ENCODE results near the gene DIAPH2.

The DIAPH2 gene

GRCh38 chrX:97320305-97320704, 635.7 kb downstream of the DIAPH2 start:
- ATAC-seq: no peak
- TF ChIP-seq GLIS3 (CRISPR knock-in tag; IDR thresholded peaks at IDR 0.05) (no peak), OSR1 (CRISPR knock-in tag; IDR thresholded peaks at IDR 0.05) (no peak), CSRNP3 (CRISPR knock-in tag; IDR thresholded peaks at IDR 0.05) (no peak), ISL1 (CRISPR knock-in tag; IDR thresholded peaks at IDR 0.05) (no peak), ZC3H10 (CRISPR knock-in tag; IDR thresholded peaks at IDR 0.05) (no peak), BACH2 (CRISPR knock-in tag; IDR thresholded peaks at IDR 0.05; ENCODE audit: borderline replicate concordance) (no peak), PPARA (CRISPR knock-in tag; IDR thresholded peaks at IDR 0.05; ENCODE audit: borderline replicate concordance) (no peak), TSHZ2 (CRISPR knock-in tag; IDR thresholded peaks at IDR 0.05) (no peak), PATZ1 (CRISPR knock-in tag; IDR thresholded peaks at IDR 0.05; ENCODE audit: borderline replicate concordance) (no peak), ZNF8 (CRISPR knock-in tag; IDR thresholded peaks at IDR 0.05) (no peak), TCF4 (CRISPR knock-in tag; IDR thresholded peaks at IDR 0.05; ENCODE audit: borderline replicate concordance) (no peak), TOX (CRISPR knock-in tag; IDR thresholded peaks at IDR 0.05; ENCODE audit: borderline replicate concordance) (no peak), ESRRG (CRISPR knock-in tag; IDR thresholded peaks at IDR 0.05) (no peak), ZNF70 (CRISPR knock-in tag; IDR thresholded peaks at IDR 0.05) (no peak), ZFP30 (CRISPR knock-in tag; IDR thresholded peaks at IDR 0.05) (no peak), ARNTL (CRISPR knock-in tag; IDR thresholded peaks at IDR 0.05; ENCODE audit: borderline replicate concordance, low read depth) (no peak), CREB5 (CRISPR knock-in tag; IDR thresholded peaks at IDR 0.05; ENCODE audit: low read depth) (no peak)

GRCh38 chrX:97322401-97322800, 637.8 kb downstream of the DIAPH2 start:
- ATAC-seq: no peak
- TF ChIP-seq POU6F1 (CRISPR knock-in tag; IDR thresholded peaks at IDR 0.05; ENCODE audit: borderline replicate concordance, low read depth): no peak
- TF ChIP-seq PATZ1 (CRISPR knock-in tag; IDR thresholded peaks at IDR 0.05; ENCODE audit: borderline replicate concordance): no peak
- no peak for TF ChIP-seq CSDC2 (CRISPR knock-in tag; IDR thresholded peaks at IDR 0.05)
- no peak for TF ChIP-seq ZNF70 (CRISPR knock-in tag; IDR thresholded peaks at IDR 0.05)
- no peak for TF ChIP-seq OSR1 (CRISPR knock-in tag; IDR thresholded peaks at IDR 0.05)
- TF ChIP-seq BACH2 (CRISPR knock-in tag; IDR thresholded peaks at IDR 0.05; ENCODE audit: borderline replicate concordance): no peak
- TF ChIP-seq RARB (CRISPR knock-in tag; IDR thresholded peaks at IDR 0.05): no peak
- no peak for TF ChIP-seq ZNF565 (CRISPR knock-in tag; conservative IDR thresholded peaks at IDR 0.05; ENCODE audit: low read depth)
- TF ChIP-seq TCF4 (CRISPR knock-in tag; IDR thresholded peaks at IDR 0.05; ENCODE audit: borderline replicate concordance): no peak
- no peak for TF ChIP-seq ZC3H10 (CRISPR knock-in tag; IDR thresholded peaks at IDR 0.05)
- no peak for TF ChIP-seq CSRNP3 (CRISPR knock-in tag; IDR thresholded peaks at IDR 0.05)
- no peak for TF ChIP-seq ZFP30 (CRISPR knock-in tag; IDR thresholded peaks at IDR 0.05)
- TF ChIP-seq PPARA (CRISPR knock-in tag; IDR thresholded peaks at IDR 0.05; ENCODE audit: borderline replicate concordance): no peak
- TF ChIP-seq CREB5 (CRISPR knock-in tag; IDR thresholded peaks at IDR 0.05; ENCODE audit: low read depth): no peak
- TF ChIP-seq TSHZ2 (CRISPR knock-in tag; IDR thresholded peaks at IDR 0.05): no peak
- TF ChIP-seq ZNF8 (CRISPR knock-in tag; IDR thresholded peaks at IDR 0.05): no peak
- TF ChIP-seq ARNTL (CRISPR knock-in tag; IDR thresholded peaks at IDR 0.05; ENCODE audit: borderline replicate concordance, low read depth): no peak
- no peak for TF ChIP-seq ESRRG (CRISPR knock-in tag; IDR thresholded peaks at IDR 0.05)
